ENCODE data around the gene CTNNA2. TPM values are rescaled to one million over a fixed set of nuclear protein-coding genes. Genes with fewer than 3 reads are reported as not detected.

CTNNA2 gene
- total RNA-seq, 3 donors from 2014 or later = 0.29 to 4.2 (median 1.1) TPM

- intact Hi-C loops (cut with DNase I, micrococcal nuclease) = no loop called here
- H3K36me3 ChIP-seq (ENCODE audit: low read depth) = no peaks in the 10 kb centered on the region
- no peak for ATAC-seq
- no peak for DNase-seq
- no peak for TF ChIP-seq CTCF (IDR thresholded peaks at IDR 0.05)
- no peaks in the 10 kb centered on the region for H3K9me3 ChIP-seq
- H3K4me3 ChIP-seq = no peak overlapping the region
- no peaks in the 10 kb centered on the region for H3K4me1 ChIP-seq (ENCODE audit: low read depth)
Measured at GRCh38 chr2:80592106-80592505, 1079.3 kb downstream of the CTNNA2 start.

GRCh38 chr2:80610108-80610507, 1097.3 kb downstream of the CTNNA2 start:
- no peaks in the 10 kb centered on the region for H3K36me3 ChIP-seq (ENCODE audit: low read depth)
- DNase-seq (no peak), ATAC-seq (no peak)
- no peak for TF ChIP-seq CTCF (IDR thresholded peaks at IDR 0.05)
- no peak overlapping the region for H3K4me3 ChIP-seq
- H3K4me1 ChIP-seq (ENCODE audit: low read depth) = no peaks in the 10 kb centered on the region
- intact Hi-C loops (cut with DNase I, micrococcal nuclease) = no loop called here
- no peaks in the 10 kb centered on the region for H3K9me3 ChIP-seq

- DNase-seq (no peak), ATAC-seq (no peak)
- no peak overlapping the region for H3K4me3 ChIP-seq
- intact Hi-C loops (cut with DNase I, micrococcal nuclease) = no loop called here
- no peak for TF ChIP-seq CTCF (IDR thresholded peaks at IDR 0.05)
- H3K36me3 ChIP-seq (ENCODE audit: low read depth) = no peaks in the 10 kb centered on the region
- no peaks in the 10 kb centered on the region for H3K9me3 ChIP-seq
- no peaks in the 10 kb centered on the region for H3K4me1 ChIP-seq (ENCODE audit: low read depth)
Measured at GRCh38 chr2:80621656-80622055, 1108.8 kb downstream of the CTNNA2 start.

- TF ChIP-seq CTCF (IDR thresholded peaks at IDR 0.05) = no peak
- H3K9me3 ChIP-seq = no peaks in the 10 kb centered on the region
- intact Hi-C loops (cut with DNase I, micrococcal nuclease) = no loop called here
- H3K36me3 ChIP-seq (ENCODE audit: low read depth) = no peaks in the 10 kb centered on the region
- no peak for DNase-seq
- no peak for ATAC-seq
- H3K4me3 ChIP-seq = no peak overlapping the region
- no peaks in the 10 kb centered on the region for H3K4me1 ChIP-seq (ENCODE audit: low read depth)
Measured at GRCh38 chr2:80624062-80624461, 1111.2 kb downstream of the CTNNA2 start.

GRCh38 chr2:80634590-80634989, 1121.7 kb downstream of the CTNNA2 start:
- no peak for DNase-seq
- H3K4me1 ChIP-seq (ENCODE audit: low read depth) = no peaks in the 10 kb centered on the region
- TF ChIP-seq CTCF (IDR thresholded peaks at IDR 0.05) = no peak
- intact Hi-C loops (cut with DNase I, micrococcal nuclease) = no loop called here
- ATAC-seq = no peak
- no peaks in the 10 kb centered on the region for H3K9me3 ChIP-seq
- no peaks in the 10 kb centered on the region for H3K36me3 ChIP-seq (ENCODE audit: low read depth)
- H3K4me3 ChIP-seq = no peak overlapping the region

- no peak overlapping the region for H3K4me3 ChIP-seq
- no peaks in the 10 kb centered on the region for H3K9me3 ChIP-seq
- no peaks in the 10 kb centered on the region for H3K4me1 ChIP-seq (ENCODE audit: low read depth)
- H3K36me3 ChIP-seq (ENCODE audit: low read depth) = no peaks in the 10 kb centered on the region
- intact Hi-C loops (cut with DNase I, micrococcal nuclease) = no loop called here
- TF ChIP-seq CTCF (IDR thresholded peaks at IDR 0.05) = no peak
- DNase-seq = no peak
- no peak for ATAC-seq
Measured at GRCh38 chr2:80638783-80639182, 1125.9 kb downstream of the CTNNA2 start.
